Measurements from ENCODE around the gene SNHG17. TPM values are rescaled to one million over a fixed set of nuclear protein-coding genes. Genes with fewer than 3 reads are reported as not detected.
"Not testable (repeated sequence)": the region's sequence is repeated elsewhere in the genome, so short reads cannot be mapped to it uniquely, and the experiment has no call there.

SNHG17 gene
- total RNA-seq, 1 donor from 2014 or later, result 54.1 TPM

- DNase-seq (ENCODE audit: low spot score), result no peak
Measured at GRCh38 chr20:38420388-38421085, 14.6 kb downstream of the SNHG17 start.

DNA sequence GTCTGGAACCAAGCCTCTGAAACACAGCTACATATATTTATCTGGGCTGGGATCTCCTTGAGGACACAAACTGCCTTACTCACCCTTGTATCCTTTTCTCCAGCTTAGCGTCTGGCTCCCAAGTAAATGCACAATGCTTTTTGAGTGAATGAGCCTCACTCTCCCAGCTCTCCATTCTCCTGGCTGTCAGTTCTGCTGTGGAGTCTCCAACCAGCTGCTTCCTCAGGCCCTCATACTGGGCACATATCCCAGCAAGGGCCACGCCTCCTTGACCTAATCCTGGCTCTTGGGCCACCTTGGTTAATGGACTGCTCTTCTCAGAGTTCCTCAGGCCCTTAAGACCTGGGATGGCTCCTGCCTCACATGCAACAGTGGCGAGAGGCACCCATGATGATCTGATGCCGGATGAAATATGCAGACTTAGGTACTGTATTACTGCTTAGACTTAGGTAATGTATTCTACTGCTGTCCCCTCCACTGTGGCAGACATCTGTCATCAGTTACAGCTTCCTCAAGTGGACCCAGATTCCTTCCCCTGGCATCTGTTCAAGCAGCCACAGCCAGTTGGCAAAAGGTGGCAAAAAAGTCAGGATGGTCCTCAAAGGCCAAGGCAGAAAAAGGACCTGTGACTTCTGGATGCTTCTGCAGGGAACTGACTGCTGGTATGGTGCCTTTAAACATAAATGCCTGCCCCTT, 16.5 kb downstream of the SNHG17 start:
- DNase-seq (ENCODE audit: low spot score), result no peak

- DNase-seq (ENCODE audit: low spot score), result no peak
Measured at GRCh38 chr20:38414769-38415450, 20.2 kb downstream of the SNHG17 start.

DNA sequence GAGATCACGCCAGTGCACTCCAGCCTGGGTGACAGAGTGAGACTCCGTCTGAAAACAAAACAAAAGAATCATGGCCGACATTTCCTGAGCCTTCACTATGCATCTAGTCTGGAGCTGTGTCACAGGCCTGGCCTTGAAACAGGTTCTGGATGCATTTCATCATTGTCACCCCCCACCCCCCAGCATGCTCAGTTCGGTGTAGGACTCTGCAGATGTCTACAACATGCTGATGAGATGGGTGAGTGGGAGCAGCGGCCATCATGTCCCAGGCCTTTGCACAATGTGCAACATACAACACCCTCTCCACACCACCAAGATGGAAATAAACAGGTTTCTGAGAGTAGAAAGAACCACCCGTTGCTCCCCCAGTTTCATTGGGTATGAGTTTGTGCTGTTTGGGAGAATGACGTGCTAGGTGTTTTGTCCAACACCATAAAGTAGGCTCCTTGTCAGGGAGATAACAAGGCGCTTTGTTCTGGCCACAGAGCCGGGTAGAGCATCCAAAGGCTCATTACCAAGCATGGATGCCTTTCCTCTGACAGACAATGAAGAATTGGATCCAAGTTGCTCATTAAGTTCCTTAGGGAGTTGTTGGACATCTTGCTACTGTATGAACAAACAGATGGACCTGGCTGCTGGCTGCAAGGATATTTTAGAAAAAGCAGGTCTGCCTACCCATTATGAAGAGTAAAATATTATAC, 22.1 kb downstream of the SNHG17 start:
- no peak for DNase-seq (ENCODE audit: low spot score)

- DNase-seq (ENCODE audit: low spot score), result not testable (repeated sequence)
Measured at GRCh38 chr20:38407822-38408221, 27.3 kb downstream of the SNHG17 start.

- no peak for DNase-seq (ENCODE audit: low spot score)
Measured at GRCh38 chr20:38407321-38407720, 27.8 kb downstream of the SNHG17 start.

DNA sequence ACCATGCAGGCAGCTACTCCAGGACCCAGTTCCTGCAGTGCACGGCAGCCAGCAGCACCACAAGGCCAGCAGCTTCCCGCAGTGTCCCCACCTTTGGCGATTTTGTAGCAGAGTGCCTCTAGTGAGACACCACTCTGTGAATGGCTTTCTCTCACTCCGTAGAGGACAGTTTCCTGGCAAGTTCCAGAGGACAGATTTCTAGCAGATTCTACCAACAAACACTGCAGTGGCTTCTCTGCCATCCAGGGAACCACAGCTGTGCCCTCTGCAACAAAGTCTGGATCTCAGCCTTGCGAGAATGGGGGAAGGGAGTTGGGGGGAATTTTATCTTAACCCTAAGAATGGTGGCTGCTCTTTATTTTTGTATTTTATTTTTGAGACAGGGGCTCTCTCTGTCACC, 28.7 kb downstream of the SNHG17 start:
- DNase-seq (ENCODE audit: low spot score), result no peak

- DNase-seq (ENCODE audit: low spot score), result no peak
Measured at GRCh38 chr20:38405132-38405531, 30.0 kb downstream of the SNHG17 start.

DNA sequence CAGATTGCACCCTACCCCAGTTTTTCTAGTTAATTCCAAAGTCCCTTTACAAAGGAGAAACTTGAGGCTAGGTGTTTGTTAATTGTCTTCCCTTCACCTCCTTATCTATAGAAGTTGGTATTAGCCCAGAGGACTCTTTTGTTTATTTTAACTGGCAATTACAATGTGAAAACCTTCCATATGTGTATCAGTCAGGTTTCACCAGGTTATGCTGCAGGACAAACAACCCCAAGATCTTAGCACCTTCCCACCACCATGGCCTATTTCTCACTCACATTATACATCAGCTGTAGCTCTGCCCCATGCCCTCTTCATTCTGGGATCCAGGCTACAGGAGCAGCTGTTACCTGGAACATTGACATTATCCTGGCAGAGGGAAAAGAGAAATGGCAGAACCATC, 31.1 kb downstream of the SNHG17 start:
- DNase-seq (ENCODE audit: low spot score), result no peak

GRCh38 chr20:38402816-38403215, 32.3 kb downstream of the SNHG17 start:
- DNase-seq (ENCODE audit: low spot score), result no peak

DNA sequence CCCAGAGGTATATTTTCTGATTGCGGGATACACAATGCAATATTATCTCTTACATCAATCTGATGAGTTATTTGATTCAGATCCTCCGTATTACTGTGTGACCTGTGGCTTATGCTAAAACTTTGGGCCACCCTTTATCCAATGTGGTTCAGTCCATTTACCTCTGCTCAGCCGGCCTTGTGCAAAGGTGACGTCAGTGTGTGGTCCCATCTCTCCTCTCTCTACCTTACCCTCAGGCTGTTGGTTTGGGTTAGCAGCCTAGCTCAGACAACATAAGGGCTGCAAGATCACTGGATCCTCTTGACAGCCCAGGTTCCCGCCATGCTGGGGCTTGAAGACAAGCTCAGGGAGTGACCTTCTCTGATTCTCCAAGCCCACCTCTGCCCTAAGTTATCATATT, 33.0 kb downstream of the SNHG17 start:
- DNase-seq (ENCODE audit: low spot score), result no peak

GRCh38 chr20:38395751-38396395, 39.3 kb downstream of the SNHG17 start:
- not testable (repeated sequence) for DNase-seq (ENCODE audit: low spot score)

DNA sequence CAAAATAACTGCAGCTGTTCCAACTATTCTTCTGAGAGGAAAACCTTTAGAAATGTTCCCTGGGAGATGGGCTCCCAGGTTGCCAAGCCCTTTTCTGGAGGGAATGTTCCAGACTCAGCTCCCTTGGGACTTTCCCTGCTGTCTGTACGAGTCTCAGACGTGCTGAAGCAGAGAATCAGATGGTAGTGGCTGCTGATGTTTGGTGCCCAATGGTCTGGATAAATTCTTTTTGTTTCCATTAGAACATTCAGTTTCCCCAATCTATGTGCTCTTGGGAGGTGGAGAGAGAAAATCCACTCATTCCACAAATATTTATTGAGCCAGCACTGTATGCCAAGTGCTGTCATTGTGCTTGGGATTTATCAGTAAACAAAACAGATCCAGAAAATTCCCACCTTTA, 40.0 kb downstream of the SNHG17 start:
- no peak for DNase-seq (ENCODE audit: low spot score)

- no peak for DNase-seq (ENCODE audit: low spot score)
Measured at GRCh38 chr20:38393259-38393658, 41.9 kb downstream of the SNHG17 start.

GRCh38 chr20:38392356-38392755, 42.8 kb downstream of the SNHG17 start:
- no peak for DNase-seq (ENCODE audit: low spot score)

GRCh38 chr20:38387953-38388352, 47.2 kb downstream of the SNHG17 start:
- DNase-seq (ENCODE audit: low spot score), result no peak

- DNase-seq (ENCODE audit: low spot score), result no peak
Measured at GRCh38 chr20:38386851-38387250, 48.3 kb downstream of the SNHG17 start.

- DNase-seq (ENCODE audit: low spot score), result no peak
Measured at GRCh38 chr20:38386004-38386403, 49.1 kb downstream of the SNHG17 start.

DNA sequence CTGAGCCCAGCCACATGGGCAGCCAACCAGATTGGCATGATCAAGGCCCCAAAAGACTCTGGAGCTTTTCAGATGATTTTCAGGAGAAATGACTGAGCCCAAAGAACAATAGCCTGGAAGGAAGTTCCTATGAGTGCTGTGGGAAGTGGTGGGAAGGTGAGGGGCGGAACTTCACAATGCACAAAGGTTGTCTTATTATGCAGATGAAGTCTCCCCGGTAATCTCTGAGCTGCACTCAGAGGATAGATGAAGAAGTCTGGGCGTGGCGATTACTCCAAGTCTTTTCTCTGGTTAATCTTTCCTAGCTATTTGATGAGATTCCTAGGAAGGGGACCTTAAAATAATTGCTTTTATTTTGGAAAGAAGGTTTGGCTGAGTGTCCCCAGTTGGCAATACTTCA, 52.0 kb downstream of the SNHG17 start:
- no peak for DNase-seq (ENCODE audit: low spot score)

GRCh38 chr20:38377838-38378237, 57.3 kb downstream of the SNHG17 start:
- not testable (repeated sequence) for DNase-seq (ENCODE audit: low spot score)

GRCh38 chr20:38377039-38377685, 58.0 kb downstream of the SNHG17 start:
- no peak for DNase-seq (ENCODE audit: low spot score)

All from ureter (tissue), 1 donor.